ENCODE results near the gene MERTK.

- TF ChIP-seq CTCF (conservative IDR thresholded peaks at IDR 0.05): no peak
- no peak for TF ChIP-seq ZFX (IDR thresholded peaks at IDR 0.05)
These were observed 128.1 kb downstream of the MERTK start for GRCh38 chr2:112026509-112026908.

All from C4-2B (cell line).